TTC549 (cell line): Measurements from ENCODE around the gene SYCE3.
A peak's percentile ranks its signal among the peaks of the same experiment; 100 is the strongest.

ENCODE experiments used
- FAIRE-seq: peaks from 2 replicates; lab custom pipeline; 2012; peaks lifted over from hg19 to GRCh38; lab: Jason Lieb, UNC

SYCE3 gene

DNA sequence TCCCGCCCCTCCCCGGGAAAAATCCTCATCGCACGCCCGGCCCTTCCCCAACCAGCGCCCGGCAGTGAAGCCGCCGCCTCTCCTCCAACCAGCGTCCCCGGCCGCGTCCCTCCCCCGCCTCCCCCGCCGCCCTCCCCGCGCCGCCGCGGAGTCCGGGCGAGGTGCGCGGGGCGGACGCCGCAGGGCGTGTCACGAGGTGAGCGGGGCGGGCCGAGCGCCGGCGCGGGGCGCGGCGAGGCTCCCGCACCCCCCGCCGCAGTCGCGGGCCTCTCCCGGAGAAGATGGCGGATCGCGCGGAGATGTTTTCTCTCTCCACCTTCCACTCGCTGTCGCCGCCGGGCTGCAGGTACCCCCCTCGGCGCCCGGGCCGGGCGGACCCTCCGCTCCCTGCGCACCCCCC, 37.8 kb upstream of the SYCE3 start, which contains the start of gene MAPK8IP2:
TSS of gene MAPK8IP2 (plus strand) at position 256 of the 400 bp plus-strand sequence. CDS start at position 282, 26 bp downstream.
- no peak for FAIRE-seq

DNA sequence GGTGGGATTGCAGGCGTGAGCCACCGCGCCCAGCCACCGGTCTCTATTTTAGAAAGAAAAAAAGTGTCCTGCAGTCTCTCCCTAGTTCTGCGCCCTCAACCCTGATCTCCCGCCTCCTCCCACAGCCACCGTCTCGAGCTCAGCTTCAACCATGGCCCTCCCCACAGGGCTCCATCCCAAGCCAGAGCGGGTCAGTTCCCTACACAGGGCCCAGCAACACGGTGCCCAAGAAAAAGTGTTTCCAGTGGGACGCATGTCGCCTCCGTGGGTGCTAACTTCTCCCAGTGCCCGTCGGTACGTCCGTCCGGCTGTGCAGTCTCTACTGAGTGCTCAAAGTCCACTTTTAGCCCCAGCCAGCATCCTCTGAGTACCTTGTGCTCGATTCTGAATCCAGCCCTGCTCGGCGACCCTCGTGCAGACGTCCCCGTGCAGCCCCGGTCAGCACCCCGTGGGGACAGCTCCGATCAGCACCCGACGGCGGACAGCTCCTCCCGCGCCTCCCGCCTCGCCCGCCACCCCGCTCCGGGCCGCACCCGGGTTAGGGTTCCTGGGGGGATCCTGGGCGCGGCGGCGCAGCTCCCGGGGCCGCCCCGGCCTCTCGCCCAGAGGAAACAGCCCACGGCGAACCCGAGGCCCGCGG, 37.2 kb upstream of the SYCE3 start:
- FAIRE-seq: no peak

GRCh38 chr22:50597097-50597496, 34.4 kb upstream of the SYCE3 start:
- no peak for FAIRE-seq

GRCh38 chr22:50595189-50595588, 32.5 kb upstream of the SYCE3 start:
- no peak for FAIRE-seq

DNA sequence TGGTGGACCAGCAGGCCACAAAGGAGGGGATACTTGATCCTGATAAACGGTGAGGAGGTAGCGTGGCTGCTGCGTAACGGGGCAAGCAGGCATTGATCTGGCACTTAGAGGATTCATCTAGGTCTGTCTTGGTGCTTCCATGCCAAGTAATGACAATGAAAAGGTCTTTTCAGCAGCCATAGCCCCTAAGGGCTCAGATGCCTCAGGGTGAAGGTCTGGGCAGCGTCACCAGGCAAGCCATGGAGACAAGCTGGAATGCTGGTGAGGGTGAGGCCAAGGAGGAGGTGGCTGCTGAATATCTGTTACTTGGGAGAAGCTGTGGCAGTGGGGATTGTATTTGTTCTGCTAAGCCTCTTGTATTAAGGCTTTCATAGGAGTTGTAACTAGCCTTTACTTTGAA, 24.7 kb upstream of the SYCE3 start:
- no peak for FAIRE-seq

GRCh38 chr22:50586416-50586815, 23.7 kb upstream of the SYCE3 start:
- no peak for FAIRE-seq

DNA sequence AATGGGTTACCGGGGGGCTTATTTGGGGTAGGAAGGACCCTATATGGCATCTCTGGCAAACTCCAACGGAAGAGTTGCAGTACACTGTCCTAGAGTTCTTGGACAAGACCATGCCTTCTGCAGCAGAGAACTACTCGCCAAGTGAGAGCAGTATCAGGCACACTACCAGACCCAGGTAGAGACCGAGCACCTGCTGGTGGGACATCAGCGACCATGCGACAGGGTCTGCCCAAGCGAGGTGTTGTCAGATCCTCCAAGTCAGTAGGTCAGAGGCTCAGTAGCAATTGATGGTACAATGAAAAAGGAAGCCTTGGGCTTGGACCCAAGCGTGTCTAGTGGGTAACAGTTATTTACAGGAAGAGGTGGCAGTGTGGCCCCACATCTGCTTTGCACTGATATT, 23.1 kb upstream of the SYCE3 start:
- no peak for FAIRE-seq

- no peak for FAIRE-seq
Observed at GRCh38 chr22:50585238-50585637, 22.5 kb upstream of the SYCE3 start.

- no peak for FAIRE-seq
Observed at GRCh38 chr22:50584106-50585096, 21.7 kb upstream of the SYCE3 start.

DNA sequence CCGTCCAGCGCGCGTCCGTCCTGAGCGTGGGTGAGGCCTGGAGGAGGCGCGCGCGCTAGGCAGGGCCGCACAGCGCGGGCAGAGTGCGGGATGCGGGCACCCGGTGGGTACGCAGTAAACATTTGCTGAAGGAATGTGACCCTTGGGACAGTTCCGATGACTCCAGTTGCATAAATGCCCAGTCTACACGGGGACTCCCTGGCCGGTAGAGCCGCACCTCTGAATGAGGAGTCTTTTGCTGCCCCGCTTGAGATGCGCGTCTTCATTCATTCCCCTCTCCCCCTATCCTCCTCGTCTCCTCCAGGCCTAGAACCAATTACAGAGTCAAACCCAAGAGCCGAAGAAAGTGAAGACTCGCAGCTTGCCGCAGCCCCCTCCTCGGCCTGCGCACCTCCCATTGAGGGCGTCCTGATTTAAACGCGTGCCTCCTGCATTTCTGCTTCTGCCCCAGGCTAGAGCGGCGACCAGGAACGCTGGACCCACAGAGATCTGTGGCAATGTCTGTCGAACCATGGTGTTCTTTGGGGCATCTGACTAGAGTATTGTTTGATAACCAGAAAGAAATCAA, 20.7 kb upstream of the SYCE3 start:
- no peak for FAIRE-seq

DNA sequence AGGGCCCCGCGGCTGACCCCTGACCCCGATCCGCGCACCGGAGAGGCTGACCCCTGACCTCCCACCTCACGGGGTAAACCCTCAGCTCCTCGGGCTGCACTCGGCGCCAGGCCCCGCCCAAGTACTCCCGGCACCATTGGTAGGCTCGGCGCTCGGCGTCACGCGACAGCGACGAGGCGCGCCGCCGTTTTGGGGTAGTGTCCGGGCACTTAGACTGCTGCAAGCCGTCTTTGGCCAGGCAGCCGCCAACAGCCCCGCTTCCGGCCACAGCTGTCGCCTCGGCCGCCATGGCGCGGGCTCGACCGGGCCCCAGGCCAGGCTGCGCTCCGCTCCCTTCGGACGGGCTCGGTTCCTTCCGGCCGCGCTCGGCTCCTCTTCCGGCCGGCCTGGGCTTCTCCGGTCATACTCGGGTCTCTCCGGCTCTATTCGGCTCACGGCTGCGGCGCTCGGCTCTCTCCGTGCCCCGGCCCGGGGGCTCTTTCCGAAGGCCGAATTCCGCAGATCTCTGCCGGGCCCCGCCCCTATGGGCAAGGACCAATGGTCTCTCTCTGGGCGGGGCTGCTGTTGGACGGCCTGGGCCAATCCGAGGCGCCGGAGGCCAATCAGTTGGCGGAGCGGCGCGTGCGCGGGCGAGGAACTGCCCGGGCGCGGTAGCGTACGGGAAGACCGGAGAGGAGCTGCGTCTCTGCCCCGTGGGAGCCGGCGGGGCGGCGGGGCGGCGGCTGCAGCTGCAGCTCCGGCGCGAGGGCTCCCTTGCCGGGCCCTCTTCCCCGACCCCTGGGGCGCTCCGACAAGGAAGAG, 20.0 kb upstream of the SYCE3 start, which contains the start of gene CHKB:
TSS of gene CHKB (minus strand) at position 357 of the 801 bp plus-strand sequence. CDS start at position 289, 68 bp downstream.
- FAIRE-seq: peak; percentile 97

- no peak for FAIRE-seq
Observed at GRCh38 chr22:50581950-50582492, 19.3 kb upstream of the SYCE3 start.

- FAIRE-seq: no peak
Observed at GRCh38 chr22:50581031-50581949, 18.6 kb upstream of the SYCE3 start.

DNA sequence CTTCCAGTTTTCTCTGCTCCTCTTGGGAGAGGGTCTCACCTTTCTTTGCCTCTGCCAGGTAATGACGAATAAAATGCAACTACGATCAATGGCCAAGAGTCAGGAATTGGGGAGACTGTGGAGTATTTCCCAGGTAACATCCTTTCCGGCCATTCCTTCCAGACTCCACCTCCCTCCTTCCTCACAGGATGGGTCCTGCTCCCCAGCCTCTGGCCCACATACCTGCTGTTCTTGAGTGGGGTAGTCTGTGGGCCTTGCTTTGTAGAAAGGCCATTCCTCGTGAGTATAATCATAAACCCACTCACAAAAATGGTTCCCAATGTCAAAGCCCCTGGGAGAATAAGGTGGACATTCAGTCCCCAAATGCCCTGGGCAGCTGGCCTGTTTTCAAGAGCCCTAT, 17.0 kb upstream of the SYCE3 start:
- no peak for FAIRE-seq

DNA sequence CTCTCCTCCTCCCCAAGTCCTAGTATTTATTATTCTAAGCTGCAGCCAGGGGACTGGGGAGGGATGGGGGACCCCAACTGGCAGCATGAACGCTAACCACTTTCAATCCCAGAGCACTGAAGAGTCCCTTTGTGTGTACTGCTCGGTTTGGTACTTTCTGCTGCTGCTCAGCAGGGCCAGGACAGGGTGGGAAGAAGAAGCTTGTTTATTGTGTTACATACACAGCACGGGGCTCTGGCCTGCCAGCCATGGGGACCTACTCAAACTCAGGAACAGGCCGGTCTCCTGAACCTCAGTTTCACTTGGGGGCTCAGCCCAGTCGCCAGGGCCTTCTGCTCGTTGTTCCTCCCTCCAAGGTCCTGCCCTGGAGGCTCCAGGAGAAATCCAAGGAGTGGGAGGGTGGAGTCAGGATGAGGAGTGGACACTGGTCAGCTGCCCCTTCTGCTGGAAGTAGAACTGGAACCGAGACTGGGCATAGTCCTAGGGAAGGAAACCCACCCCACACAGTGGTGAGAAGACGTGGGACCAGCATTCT, 16.1 kb upstream of the SYCE3 start:
- no peak for FAIRE-seq

GRCh38 chr22:50577987-50578775, 15.5 kb upstream of the SYCE3 start, which contains the start of gene CPT1B:
CPT1B (minus strand) TSS chr22:50578427; CDS start chr22:50577915, 512 bp downstream.
- no peak for FAIRE-seq

DNA sequence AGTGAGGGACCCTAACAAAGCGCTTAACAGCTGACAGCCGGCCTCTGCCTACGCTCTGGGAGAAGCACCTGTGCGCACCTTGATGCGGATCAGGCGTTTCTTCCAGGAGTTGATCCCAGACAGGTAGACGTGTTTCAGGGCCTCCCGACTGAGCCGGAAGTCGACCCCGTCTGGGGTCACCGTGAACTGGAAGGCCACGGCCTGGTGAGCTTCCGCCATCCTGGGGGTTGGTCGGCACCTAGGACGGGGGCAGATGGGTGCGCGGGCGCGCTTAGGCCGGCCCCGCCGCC, 14.9 kb upstream of the SYCE3 start:
- FAIRE-seq: no peak

GRCh38 chr22:50576806-50577696, 14.3 kb upstream of the SYCE3 start:
- FAIRE-seq: no peak

DNA sequence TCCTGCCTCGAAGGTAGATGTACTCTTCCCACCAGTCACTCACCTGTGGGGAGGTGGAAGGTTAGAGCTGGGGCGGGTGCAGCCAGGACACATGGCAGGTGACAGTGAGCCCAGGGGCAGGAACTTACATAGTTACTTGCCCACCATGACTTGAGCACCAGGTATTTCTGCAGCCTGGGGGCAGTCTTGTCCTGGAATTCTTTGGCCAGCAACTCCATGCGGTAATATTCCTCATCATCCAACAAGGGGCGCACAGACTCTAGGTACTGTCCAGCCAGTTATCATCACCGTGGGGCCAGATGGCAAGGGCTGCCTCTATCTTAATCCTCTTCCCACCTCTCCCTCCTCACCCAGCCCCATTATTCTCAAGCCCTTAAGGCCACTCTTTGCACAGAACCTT, 13.4 kb upstream of the SYCE3 start:
- FAIRE-seq: no peak
